ENCODE results near the gene DNAL4.

- TF ChIP-seq CTCF (optimal IDR thresholded peaks at IDR 0.05 in 1 of 3, IDR thresholded peaks at IDR 0.05 in 1 of 3, conservative IDR thresholded peaks at IDR 0.05 in 1 of 3; ENCODE audit: extremely low read depth in 1 of 3, insufficient read depth in 2 of 3, low read length in 3 of 3) (no peak), EZH2 (IDR thresholded peaks at IDR 0.05; ENCODE audit: low read length) (no peak)
These were observed 38.3 kb upstream of the DNAL4 start for GRCh38 chr22:38832005-38832978.

All from keratinocyte (primary cell).